ENCODE data around the gene ABCC3. TPM values are rescaled to one million over a fixed set of nuclear protein-coding genes. Genes with fewer than 3 reads are reported as not detected.
"Not testable (repeated sequence)": the region's sequence is repeated elsewhere in the genome, so short reads cannot be mapped to it uniquely, and the experiment has no call there.

The ABCC3 gene
- total RNA-seq, 1 donor from 2014 or later, result 13.3 TPM

- no peaks in the 10 kb centered on the region for H3K36me3 Mint-ChIP-seq
- peak overlapping the region; percentile 96 for H3K4me3 Mint-ChIP-seq
- no peaks in the 10 kb centered on the region for H3K27me3 Mint-ChIP-seq
- H3K27ac Mint-ChIP-seq, result peak overlapping the region; percentile 97
- H3K9me3 Mint-ChIP-seq, result no peaks in the 10 kb centered on the region
- peaks cover 17% of the 10 kb centered on the region for H3K4me1 Mint-ChIP-seq (ENCODE audit: unreplicated experiment)
- no peak for DNase-seq (ENCODE audit: extremely low spot score, unreplicated experiment)
- TF ChIP-seq, protein P1, sequence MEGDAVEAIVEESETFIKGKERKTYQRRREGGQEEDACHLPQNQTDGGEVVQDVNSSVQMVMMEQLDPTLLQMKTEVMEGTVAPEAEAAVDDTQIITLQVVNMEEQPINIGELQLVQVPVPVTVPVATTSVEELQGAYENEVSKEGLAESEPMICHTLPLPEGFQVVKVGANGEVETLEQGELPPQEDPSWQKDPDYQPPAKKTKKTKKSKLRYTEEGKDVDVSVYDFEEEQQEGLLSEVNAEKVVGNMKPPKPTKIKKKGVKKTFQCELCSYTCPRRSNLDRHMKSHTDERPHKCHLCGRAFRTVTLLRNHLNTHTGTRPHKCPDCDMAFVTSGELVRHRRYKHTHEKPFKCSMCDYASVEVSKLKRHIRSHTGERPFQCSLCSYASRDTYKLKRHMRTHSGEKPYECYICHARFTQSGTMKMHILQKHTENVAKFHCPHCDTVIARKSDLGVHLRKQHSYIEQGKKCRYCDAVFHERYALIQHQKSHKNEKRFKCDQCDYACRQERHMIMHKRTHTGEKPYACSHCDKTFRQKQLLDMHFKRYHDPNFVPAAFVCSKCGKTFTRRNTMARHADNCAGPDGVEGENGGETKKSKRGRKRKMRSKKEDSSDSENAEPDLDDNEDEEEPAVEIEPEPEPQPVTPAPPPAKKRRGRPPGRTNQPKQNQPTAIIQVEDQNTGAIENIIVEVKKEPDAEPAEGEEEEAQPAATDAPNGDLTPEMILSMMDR (conservative IDR thresholded peaks at IDR 0.05), result no peak
These were observed 85.5 kb downstream of the ABCC3 start for GRCh38 chr17:50719924-50720794.

- DNase-seq (ENCODE audit: extremely low spot score, unreplicated experiment), result no peak
These were observed 86.7 kb downstream of the ABCC3 start for GRCh38 chr17:50721194-50722010.

DNA sequence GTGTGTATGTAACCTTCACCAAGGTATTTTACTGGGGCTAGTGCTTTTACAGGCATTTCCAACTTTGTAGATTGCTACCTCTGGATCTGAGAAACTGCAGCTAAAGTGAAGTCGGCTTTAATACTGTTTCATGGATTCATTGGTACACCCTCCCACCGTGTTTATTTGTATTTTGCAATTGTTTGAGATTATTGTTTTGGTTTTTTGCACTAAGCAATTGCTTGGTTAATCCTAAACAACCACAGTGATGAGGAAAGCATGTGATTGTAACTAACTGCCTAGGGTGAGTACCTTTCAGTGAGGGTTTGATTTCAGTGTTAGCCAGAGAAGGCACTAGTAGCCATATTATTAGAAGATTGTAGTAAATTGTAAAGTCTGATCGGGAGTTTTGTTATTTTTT, 88.1 kb downstream of the ABCC3 start:
- H3K4me1 Mint-ChIP-seq (ENCODE audit: unreplicated experiment), result peaks cover 25% of the 10 kb centered on the region
- DNase-seq (ENCODE audit: extremely low spot score, unreplicated experiment), result no peak
- H3K27me3 Mint-ChIP-seq, result no peaks in the 10 kb centered on the region
- TF ChIP-seq, protein P1 (conservative IDR thresholded peaks at IDR 0.05), result no peak
- H3K27ac Mint-ChIP-seq, result peak overlapping the region; percentile 35
- peak overlapping the region; percentile 67 for H3K4me3 Mint-ChIP-seq
- peaks cover 5% of the 10 kb centered on the region for H3K36me3 Mint-ChIP-seq
- no peaks in the 10 kb centered on the region for H3K9me3 Mint-ChIP-seq

More at GRCh38 chr17:50721194-50722010, 86.7 kb downstream of the ABCC3 start:
- Mint-ChIP-seq H3K36me3 (no peaks in the 10 kb centered on the region), H3K27me3 (no peaks in the 10 kb centered on the region), H3K9me3 (no peaks in the 10 kb centered on the region), H3K4me1 (ENCODE audit: unreplicated experiment) (peaks cover 17% of the 10 kb centered on the region), H3K27ac (peak overlapping the region; percentile 97), H3K4me3 (peak overlapping the region; percentile 96)
- TF ChIP-seq, protein P1 (conservative IDR thresholded peaks at IDR 0.05), result no peak

- not testable (repeated sequence) for DNase-seq (ENCODE audit: extremely low spot score, unreplicated experiment); H3K36me3 Mint-ChIP-seq; H3K27me3 Mint-ChIP-seq; H3K4me3 Mint-ChIP-seq; H3K9me3 Mint-ChIP-seq; H3K27ac Mint-ChIP-seq
- H3K4me1 Mint-ChIP-seq (ENCODE audit: unreplicated experiment), result peaks cover 30% of the 10 kb centered on the region
These were observed 89.9 kb downstream of the ABCC3 start for GRCh38 chr17:50724622-50725021.

DNA sequence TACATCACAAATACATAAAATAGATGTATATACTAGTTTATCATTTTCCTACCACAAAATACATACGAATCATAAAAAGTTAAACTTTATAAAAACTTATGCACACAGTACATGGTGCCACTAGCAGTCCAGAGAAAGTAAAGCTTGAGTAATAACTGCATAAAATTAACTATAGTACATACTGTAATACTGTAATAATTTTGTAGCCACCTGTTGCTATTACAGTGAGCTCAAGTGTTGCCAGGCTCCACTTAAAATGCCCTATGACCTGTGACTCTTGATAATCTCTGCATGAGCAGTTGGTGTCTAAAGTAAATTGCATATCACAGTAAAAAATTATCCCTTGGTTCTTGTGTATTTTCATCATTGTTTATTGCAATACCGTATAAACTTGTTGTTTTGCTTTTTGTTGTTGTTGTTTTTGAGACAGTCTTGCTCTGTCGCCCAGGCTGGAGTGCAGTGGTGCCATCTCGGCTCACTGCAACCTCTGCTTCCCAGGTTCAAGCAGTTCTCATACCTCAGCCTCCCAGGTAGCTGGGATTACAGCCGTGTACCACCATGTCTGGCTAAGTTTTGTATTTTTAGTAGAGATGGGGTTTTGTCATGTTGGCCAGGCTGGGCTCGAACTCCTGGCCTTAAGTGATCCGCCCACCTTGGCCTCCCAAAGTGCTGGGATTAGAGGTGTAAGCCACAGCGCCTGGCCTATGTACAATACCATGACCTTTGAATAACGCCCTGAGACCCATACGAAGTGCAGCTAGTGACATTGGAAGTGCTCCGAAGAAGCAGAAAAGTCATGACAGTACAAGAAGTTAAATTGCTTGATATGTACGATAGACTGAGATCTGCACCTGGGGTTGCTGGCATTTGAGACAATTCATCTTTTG, 91.3 kb downstream of the ABCC3 start:
- TF ChIP-seq, protein P1 (conservative IDR thresholded peaks at IDR 0.05), result no peak
- Mint-ChIP-seq H3K4me3 (no peak overlapping the region), H3K9me3 (no peaks in the 10 kb centered on the region), H3K4me1 (ENCODE audit: unreplicated experiment) (peaks cover 29% of the 10 kb centered on the region), H3K27me3 (no peaks in the 10 kb centered on the region), H3K36me3 (peaks cover 5% of the 10 kb centered on the region), H3K27ac (no peak overlapping the region)
- DNase-seq (ENCODE audit: extremely low spot score, unreplicated experiment), result no peak
